ENCODE measurements around the gene PKN3.

Gene PKN3

GRCh38 chr9:128719919-128720605, 17.8 kb downstream of the PKN3 start:
- TF ChIP-seq ZFX (IDR thresholded peaks at IDR 0.05; ENCODE audit: borderline replicate concordance) (no peak), CTCF (IDR thresholded peaks at IDR 0.05) (no peak)
- peak overlapping the region; percentile 29; the same call in 1 of the 2 replicates for H3K27ac ChIP-seq

- H3K27ac ChIP-seq = peak overlapping the region; percentile 29; the same call in 1 of the 2 replicates
- TF ChIP-seq CTCF (IDR thresholded peaks at IDR 0.05) = no peak
- no peak for TF ChIP-seq ZFX (IDR thresholded peaks at IDR 0.05; ENCODE audit: borderline replicate concordance)
Observed at GRCh38 chr9:128720841-128721486, 18.7 kb downstream of the PKN3 start.

- TF ChIP-seq ZFX (IDR thresholded peaks at IDR 0.05; ENCODE audit: borderline replicate concordance) (no peak), CTCF (IDR thresholded peaks at IDR 0.05) (no peak)
- peak overlapping the region; percentile 94; the same call in 1 of the 2 replicates for H3K27ac ChIP-seq
Observed at GRCh38 chr9:128721487-128722010, 19.2 kb downstream of the PKN3 start.

GRCh38 chr9:128722380-128723351, 20.4 kb downstream of the PKN3 start:
- TF ChIP-seq CTCF (IDR thresholded peaks at IDR 0.05) = no peak
- no peak for TF ChIP-seq ZFX (IDR thresholded peaks at IDR 0.05; ENCODE audit: borderline replicate concordance)
- H3K27ac ChIP-seq = peak overlapping the region; percentile 94

GRCh38 chr9:128723352-128723865, 21.1 kb downstream of the PKN3 start:
- H3K27ac ChIP-seq = peak overlapping the region; percentile 94
- TF ChIP-seq ZFX (IDR thresholded peaks at IDR 0.05; ENCODE audit: borderline replicate concordance) = no peak
- no peak for TF ChIP-seq CTCF (IDR thresholded peaks at IDR 0.05)

- TF ChIP-seq ZFX (IDR thresholded peaks at IDR 0.05; ENCODE audit: borderline replicate concordance) (no peak), CTCF (IDR thresholded peaks at IDR 0.05) (no peak)
- H3K27ac ChIP-seq = peak within 1 kb of the TSS; percentile 94
Observed at GRCh38 chr9:128723866-128724743, 21.8 kb downstream of the PKN3 start, which contains the start of gene ZDHHC12. TSS of gene ZDHHC12 (minus strand) at chr9:128724127. CDS start at chr9:128724093, 34 bp downstream.
